Chondrocyte (in vitro differentiated cells): ENCODE results near the gene APOL1. TPM values are rescaled to one million over a fixed set of nuclear protein-coding genes. Genes with fewer than 3 reads are reported as not detected.
"Not testable (repeated sequence)": the region's sequence is repeated elsewhere in the genome, so short reads cannot be mapped to it uniquely, and the experiment has no call there.

Experiments used
- DNase-seq: peaks from one replicate; pipeline ENCODE4 v3.0.0; 2021; ENCODE audit warnings: mixed read lengths, low spot score
- H3K27ac Mint-ChIP-seq: one replicate; pipeline ENCODE4 v1.8.0; 2021; ENCODE audit warnings: mild to moderate bottlenecking, moderate library complexity, mixed read lengths; ENCODE audit not compliant: unreplicated experiment
- H3K27me3 Mint-ChIP-seq: 2 replicates; pipeline ENCODE4 v1.8.0; 2021; ENCODE audit warnings: low read depth, mixed read lengths
- H3K36me3 Mint-ChIP-seq: 2 replicates; pipeline ENCODE4 v1.8.0; 2021; ENCODE audit warnings: low read depth, mixed read lengths
- H3K4me1 Mint-ChIP-seq: 2 replicates; pipeline ENCODE4 v1.8.0; 2021; ENCODE audit warnings: low read depth, mild to moderate bottlenecking, mixed read lengths
- H3K4me3 Mint-ChIP-seq: one replicate; pipeline ENCODE4 v1.8.0; 2021; ENCODE audit warnings: mild to moderate bottlenecking, moderate library complexity, mixed read lengths; ENCODE audit not compliant: unreplicated experiment
- H3K9me3 Mint-ChIP-seq: 2 replicates; pipeline ENCODE4 v1.8.0; 2021; ENCODE audit warnings: low read depth, mixed read lengths
- long read RNA-seq: library from polyadenylated mRNA; stranded (forward); transcript quantifications from one replicate; pipeline ENCODE4 v2.0.0, GENCODE V29; 2021
- total RNA-seq: library from RNA; stranded (reverse); gene quantifications from 3 replicates; pipeline ENCODE4 v1.2.1, GENCODE V29; 2021
- TF ChIP-seq, protein P1 (sequence below): fragments of 200-600 bp; sonication (generic); IDR thresholded peaks from 2 replicates; pipeline ENCODE4 v1.5.0; 2021; ENCODE audit warnings: antibody characterized with exemption, mild to moderate bottlenecking, moderate library complexity

APOL1 gene, protein sequence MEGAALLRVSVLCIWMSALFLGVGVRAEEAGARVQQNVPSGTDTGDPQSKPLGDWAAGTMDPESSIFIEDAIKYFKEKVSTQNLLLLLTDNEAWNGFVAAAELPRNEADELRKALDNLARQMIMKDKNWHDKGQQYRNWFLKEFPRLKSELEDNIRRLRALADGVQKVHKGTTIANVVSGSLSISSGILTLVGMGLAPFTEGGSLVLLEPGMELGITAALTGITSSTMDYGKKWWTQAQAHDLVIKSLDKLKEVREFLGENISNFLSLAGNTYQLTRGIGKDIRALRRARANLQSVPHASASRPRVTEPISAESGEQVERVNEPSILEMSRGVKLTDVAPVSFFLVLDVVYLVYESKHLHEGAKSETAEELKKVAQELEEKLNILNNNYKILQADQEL
- 16.7 to 38.4 TPM (median 16.9 TPM) in 3 replicates for total RNA-seq
- long read RNA-seq, partial matches to known transcripts = 0 of 6 reads
- long read RNA-seq, other reads (novel, unspliced or antisense) = 6 of 6 reads

DNA sequence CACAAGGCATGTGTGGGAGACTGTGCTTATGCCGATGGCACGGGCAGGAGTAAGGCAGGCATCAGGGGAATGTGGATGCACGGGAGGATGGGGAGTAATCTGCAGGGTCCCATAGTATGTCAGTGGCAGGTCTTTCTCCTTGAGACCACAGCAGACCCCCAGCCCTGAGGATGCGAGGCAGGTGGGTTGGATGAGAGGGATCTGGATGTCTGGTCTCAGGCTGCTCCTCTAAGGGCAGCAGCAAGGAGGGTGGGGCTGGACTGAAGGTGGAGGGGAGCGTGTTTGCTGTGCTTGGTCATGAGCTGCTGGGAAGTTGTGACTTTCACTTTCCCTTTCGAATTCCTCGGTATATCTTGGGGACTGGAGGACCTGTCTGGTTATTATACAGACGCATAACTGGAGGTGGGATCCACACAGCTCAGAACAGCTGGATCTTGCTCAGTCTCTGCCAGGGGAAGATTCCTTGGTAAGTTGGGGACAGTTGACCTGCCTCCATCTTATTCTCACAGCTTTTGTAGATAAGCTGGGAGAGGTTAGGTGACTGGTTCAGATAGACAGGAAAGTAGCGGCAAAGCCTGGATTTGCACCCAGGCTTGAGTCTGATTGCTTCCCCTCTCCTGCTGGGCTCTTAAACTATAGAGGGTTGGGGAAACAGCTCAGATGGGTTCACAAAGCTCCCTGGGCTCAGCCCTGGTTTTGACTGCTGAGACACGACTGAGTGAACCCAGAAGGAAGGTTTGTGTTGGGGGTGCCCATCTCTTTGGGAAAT, at the start of gene APOL1:
Gene APOL1, plus strand, starts transcription at position 380 of the 769 bp plus-strand sequence. CDS start 1,823 bp downstream, outside the sequence.
- Mint-ChIP-seq H3K27me3 (no peaks in the 10 kb centered on the region), H3K4me1 (peaks cover 46% of the 10 kb centered on the region), H3K36me3 (peaks cover 1% of the 10 kb centered on the region), H3K9me3 (peaks cover 7% of the 10 kb centered on the region), H3K27ac (peak within 1 kb of the TSS; percentile 81), H3K4me3 (peak within 1 kb of the TSS; percentile 53)
- no peak for DNase-seq
- TF ChIP-seq, protein P1, sequence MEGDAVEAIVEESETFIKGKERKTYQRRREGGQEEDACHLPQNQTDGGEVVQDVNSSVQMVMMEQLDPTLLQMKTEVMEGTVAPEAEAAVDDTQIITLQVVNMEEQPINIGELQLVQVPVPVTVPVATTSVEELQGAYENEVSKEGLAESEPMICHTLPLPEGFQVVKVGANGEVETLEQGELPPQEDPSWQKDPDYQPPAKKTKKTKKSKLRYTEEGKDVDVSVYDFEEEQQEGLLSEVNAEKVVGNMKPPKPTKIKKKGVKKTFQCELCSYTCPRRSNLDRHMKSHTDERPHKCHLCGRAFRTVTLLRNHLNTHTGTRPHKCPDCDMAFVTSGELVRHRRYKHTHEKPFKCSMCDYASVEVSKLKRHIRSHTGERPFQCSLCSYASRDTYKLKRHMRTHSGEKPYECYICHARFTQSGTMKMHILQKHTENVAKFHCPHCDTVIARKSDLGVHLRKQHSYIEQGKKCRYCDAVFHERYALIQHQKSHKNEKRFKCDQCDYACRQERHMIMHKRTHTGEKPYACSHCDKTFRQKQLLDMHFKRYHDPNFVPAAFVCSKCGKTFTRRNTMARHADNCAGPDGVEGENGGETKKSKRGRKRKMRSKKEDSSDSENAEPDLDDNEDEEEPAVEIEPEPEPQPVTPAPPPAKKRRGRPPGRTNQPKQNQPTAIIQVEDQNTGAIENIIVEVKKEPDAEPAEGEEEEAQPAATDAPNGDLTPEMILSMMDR = no peak

DNA sequence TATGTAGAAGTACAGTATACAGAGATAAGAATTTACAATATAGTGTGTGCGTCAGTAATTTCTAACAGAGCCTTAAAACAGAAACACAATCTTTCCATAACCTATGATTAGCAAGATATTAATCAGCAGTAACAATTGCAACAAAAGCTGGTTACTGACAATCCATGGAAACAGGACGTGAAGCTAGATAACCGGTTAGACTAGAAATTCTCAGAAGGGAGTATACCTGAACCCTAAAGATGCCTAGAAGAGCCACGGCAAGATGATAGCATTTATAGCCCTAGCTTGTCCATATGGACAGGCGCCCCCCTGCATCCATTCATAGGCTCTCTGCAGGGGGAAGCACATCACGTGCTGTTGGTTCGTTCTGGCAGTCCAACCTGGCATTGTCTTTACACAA, 49.5 kb upstream of the APOL1 start:
- H3K36me3 Mint-ChIP-seq, H3K27ac Mint-ChIP-seq, H3K4me1 Mint-ChIP-seq, DNase-seq, H3K27me3 Mint-ChIP-seq, H3K9me3 Mint-ChIP-seq, H3K4me3 Mint-ChIP-seq: not testable (repeated sequence)

DNA sequence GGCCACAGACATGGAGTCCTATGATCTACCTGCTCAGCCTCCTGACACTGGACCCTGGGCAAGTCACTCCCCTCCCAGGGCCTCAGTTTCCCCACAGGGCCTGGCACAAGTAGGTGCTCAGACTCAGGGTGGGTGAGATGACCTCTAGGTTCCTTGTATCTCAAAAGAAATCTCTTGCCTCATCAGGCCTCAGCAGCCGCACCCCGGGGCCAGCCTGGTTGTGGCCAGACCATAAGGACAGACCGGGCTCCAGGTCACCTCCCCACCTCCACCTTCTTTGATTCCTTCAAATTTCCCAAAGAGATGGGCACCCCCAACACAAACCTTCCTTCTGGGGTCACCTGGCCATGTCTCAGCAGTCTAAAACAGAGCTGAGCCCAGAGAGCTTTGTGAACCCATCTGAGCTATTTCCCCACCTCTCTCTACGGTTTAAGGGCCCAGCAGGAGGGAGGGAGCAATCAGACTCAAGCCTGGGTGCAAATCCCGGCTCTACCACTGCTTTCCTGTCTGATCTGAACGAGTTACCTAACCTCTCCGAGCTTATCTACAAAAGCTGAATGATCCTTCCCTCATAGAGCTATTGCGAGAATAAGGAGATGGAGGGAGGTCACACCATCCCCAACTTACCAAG, 48.8 kb upstream of the APOL1 start:
- Mint-ChIP-seq H3K4me1 (no peaks in the 10 kb centered on the region), H3K4me3 (no peak overlapping the region), H3K36me3 (no peaks in the 10 kb centered on the region), H3K27ac (no peak overlapping the region), H3K9me3 (peaks cover 1% of the 10 kb centered on the region), H3K27me3 (peaks cover 3% of the 10 kb centered on the region)
- no peak for DNase-seq
- TF ChIP-seq, protein P1 = no peak

DNA sequence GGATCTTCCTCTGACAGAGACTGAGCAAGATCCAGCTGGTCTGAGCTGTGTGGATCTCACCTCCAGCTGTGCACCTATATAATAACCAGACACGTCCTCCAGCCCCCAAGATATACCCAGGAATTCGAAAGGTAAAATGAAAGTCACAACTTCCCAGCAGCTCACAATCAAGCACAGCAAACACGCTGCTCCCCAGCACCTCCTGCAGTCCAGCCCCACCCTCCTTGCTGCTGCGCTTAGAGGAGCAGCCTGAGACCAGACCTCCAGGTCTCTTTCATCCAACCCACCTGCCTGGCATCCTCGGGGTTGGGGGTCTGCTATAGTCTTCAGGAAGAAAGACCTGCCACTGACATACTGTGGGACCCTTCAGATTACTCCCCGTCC, 48.3 kb upstream of the APOL1 start:
- Mint-ChIP-seq H3K27me3 (peaks cover 5% of the 10 kb centered on the region), H3K4me3 (no peak overlapping the region), H3K36me3 (no peaks in the 10 kb centered on the region), H3K4me1 (no peaks in the 10 kb centered on the region), H3K27ac (no peak overlapping the region), H3K9me3 (peaks cover 4% of the 10 kb centered on the region)
- DNase-seq = no peak
- TF ChIP-seq, protein P1 = no peak

DNA sequence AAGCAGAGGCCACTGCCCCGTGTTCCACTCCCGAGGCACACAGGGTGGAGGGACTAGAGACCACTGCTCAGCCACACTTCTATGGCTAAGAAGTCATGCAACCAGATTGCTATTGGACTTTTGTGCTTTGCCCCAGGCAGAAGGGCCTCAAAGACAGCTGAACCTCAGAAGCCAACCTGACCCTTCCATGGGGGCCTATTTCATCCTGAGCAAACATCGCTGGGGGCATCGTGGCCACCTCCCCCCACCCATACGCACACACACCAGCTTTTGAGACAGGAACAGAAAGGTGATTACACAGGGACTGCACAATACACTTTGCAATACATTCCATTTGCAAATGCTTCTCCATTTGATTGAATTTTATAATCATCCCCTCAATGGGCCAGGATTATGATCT, 47.4 kb upstream of the APOL1 start:
- H3K4me1 Mint-ChIP-seq, DNase-seq, H3K9me3 Mint-ChIP-seq, H3K4me3 Mint-ChIP-seq, H3K36me3 Mint-ChIP-seq, H3K27ac Mint-ChIP-seq, H3K27me3 Mint-ChIP-seq: not testable (repeated sequence)

DNA sequence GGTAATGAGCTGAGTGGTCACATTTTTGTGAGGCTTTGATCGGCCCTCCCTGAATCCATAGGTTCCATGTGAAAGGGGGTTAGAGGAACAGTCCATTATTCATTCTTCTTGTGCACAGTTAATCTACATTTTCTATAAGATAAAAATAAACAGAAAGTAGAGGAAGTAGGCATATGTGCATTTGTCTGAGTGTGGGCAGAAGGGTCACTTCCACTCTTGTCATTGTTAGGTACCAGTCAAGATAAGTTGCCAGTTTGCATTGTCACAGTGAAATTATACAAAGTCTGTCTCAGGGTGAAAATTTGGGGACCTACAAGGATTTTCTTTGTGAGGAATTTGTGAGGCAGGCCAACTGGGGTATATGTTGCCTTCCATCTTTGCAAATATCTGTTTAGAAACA, 46.7 kb upstream of the APOL1 start:
- H3K4me1 Mint-ChIP-seq = peaks cover 5% of the 10 kb centered on the region
- peaks cover 4% of the 10 kb centered on the region for H3K9me3 Mint-ChIP-seq
- DNase-seq = no peak
- TF ChIP-seq, protein P1 = no peak
- H3K27me3 Mint-ChIP-seq = peaks cover 5% of the 10 kb centered on the region
- H3K36me3 Mint-ChIP-seq = no peaks in the 10 kb centered on the region
- no peak overlapping the region for H3K4me3 Mint-ChIP-seq
- H3K27ac Mint-ChIP-seq = no peak overlapping the region
